GM18498 (cell line): ENCODE data around the gene AFF2.
"Not testable (repeated sequence)": the region's sequence is repeated elsewhere in the genome, so short reads cannot be mapped to it uniquely, and the experiment has no call there.

Experiments used
- ATAC-seq: cut with Tn5 transposase; IDR thresholded peaks from one replicate; pipeline ENCODE4 v1.9.1; 2021; ENCODE audit warnings: mild to moderate bottlenecking, moderate library complexity; ENCODE audit not compliant: unreplicated experiment

Gene AFF2

GRCh38 chrX:148906628-148907027, 406.2 kb downstream of the AFF2 start:
- not testable (repeated sequence) for ATAC-seq

DNA sequence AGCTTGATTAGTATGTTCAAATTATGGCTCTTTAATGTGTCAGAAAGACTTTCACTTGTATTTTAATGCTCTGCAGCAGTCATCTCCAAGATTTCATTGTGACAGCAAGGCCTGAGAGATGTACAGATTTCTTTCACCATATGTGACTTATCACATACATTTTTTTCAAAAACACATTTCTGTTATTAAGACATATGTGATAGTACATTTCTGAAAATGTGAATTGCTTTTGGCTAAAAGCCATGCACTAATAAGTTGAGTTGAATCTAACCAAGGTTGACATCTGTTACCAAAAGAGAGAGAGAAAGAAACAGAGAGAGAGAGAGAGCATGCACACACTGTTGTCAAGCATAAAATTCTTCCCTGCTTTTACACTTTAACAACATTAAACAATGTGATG, 409.3 kb downstream of the AFF2 start:
- ATAC-seq: no peak

DNA sequence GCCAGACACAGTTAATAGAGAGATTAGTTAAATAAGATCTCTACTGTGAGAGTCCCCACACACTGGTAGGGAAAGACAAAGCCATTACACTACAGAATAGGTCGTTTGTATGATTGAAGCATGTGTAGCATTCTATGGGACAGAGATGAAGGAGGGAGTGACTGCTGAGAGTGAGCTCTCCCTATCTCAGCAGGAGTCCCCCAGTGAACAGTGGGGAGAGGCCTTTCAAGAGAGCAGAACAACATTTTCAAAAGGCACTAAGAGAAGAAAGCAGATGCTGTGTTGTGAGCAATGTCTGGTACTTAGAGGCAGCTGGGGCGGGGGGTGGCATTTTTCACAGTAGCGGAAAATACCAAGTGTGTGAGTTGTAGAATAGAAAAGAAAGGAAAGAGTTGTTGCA, 413.6 kb downstream of the AFF2 start:
- ATAC-seq: no peak

GRCh38 chrX:148914783-148915182, 414.4 kb downstream of the AFF2 start:
- peak; percentile 80 for ATAC-seq

- ATAC-seq: peak; percentile 26
These were observed 415.1 kb downstream of the AFF2 start for GRCh38 chrX:148915474-148915873.

GRCh38 chrX:148917441-148917840, 417.0 kb downstream of the AFF2 start:
- ATAC-seq: no peak

DNA sequence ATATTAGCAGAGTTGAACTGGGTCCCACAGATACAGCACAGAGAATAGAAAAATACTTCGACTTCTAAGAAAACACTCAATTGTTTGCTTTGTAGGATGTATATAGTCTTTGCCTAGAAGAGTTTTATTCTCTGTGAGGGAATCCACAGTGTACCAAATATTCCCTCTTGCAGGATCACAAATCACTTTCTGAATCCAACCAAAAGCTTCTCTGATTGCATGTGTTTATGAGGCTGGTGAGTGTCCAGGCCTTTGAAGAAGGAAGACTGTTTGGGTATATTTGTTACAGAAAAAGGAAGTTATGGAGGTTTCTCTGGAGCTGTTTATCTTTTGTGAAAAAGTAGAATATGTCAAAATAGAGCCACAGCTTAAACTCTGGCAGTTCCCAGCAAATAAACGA, 423.2 kb downstream of the AFF2 start:
- no peak for ATAC-seq

GRCh38 chrX:148926371-148926770, 426.0 kb downstream of the AFF2 start:
- ATAC-seq: no peak

DNA sequence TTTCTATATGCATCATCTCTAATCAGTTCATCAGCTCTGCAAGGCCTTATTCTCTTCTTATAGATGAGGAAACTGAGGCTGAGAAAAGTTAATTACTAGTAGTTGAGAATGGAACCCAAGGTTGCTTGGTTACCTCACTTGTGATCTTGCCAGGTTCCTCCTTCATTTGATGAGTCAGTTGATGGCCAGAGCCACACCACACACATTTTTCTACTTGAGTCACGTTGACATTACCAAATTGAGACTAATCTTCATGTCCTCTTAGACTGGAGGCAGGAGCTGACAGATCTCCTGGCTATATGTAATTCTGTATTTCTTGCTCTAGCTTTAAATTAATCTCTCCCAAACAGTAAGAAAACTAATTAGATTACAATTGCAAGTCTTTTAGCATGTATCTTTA, 428.4 kb downstream of the AFF2 start:
- ATAC-seq: no peak

DNA sequence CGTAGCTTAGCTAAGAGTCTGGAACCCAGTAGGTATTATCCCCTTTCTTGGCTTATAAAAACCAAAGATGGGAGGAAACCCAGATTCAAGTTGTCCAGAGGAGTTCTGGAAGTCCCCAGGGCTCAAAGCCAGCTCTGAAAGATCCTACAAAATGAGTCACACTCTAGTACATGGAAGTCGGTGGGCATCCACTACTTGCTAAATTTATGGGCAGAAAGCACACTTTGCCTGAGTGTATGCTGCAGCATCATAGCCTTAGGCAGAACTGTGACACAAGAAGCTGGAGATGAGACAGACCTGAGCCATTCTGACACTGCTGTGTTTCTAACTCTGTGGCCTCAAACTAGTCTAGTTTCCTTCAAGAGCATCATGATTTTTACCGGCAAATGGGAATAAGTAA, 429.3 kb downstream of the AFF2 start:
- ATAC-seq: no peak

GRCh38 chrX:148930206-148930729, 429.9 kb downstream of the AFF2 start:
- no peak for ATAC-seq

DNA sequence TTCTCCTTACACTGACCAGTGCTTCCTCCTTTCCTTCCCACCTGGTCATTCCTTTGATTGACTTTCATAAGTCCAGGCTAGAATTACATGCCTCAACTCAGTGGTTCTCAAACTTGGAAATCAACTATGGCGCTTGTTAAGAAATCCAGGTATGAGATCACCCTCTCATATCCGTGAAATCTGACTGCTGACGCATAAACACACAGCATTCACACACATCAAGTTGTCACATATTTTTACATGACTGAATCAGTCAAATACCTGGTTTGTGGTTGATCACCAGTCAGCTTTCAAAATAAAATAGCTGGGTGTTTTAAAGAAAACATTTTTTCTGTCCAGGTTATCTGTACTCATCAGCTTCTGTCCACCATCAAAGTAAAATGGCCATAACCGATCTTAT, 433.5 kb downstream of the AFF2 start:
- ATAC-seq: no peak

GRCh38 chrX:148938348-148938747, 437.9 kb downstream of the AFF2 start:
- ATAC-seq: no peak

- ATAC-seq: no peak
These were observed 440.1 kb downstream of the AFF2 start for GRCh38 chrX:148940411-148940996.

DNA sequence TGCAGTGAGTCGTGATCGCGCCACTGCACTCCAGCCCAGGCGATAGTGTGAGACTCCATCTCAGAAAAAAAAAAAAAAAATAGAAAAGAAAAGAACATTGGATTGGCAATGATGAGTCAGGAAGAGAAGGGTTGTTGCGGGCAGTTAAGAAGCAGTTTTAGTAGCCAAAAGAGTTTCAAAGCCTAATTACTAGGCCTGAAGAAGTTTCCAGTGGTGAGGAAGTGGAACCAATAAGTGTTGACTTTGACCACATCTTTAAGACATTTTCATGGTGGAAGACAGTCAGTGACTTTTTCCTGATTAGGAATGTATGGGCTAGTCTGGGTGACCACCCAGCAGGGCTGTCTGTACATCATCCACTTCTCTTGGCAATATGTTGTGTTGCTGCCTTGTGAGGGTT, 442.3 kb downstream of the AFF2 start:
- no peak for ATAC-seq

GRCh38 chrX:148947399-148947975, 447.1 kb downstream of the AFF2 start:
- no peak for ATAC-seq

DNA sequence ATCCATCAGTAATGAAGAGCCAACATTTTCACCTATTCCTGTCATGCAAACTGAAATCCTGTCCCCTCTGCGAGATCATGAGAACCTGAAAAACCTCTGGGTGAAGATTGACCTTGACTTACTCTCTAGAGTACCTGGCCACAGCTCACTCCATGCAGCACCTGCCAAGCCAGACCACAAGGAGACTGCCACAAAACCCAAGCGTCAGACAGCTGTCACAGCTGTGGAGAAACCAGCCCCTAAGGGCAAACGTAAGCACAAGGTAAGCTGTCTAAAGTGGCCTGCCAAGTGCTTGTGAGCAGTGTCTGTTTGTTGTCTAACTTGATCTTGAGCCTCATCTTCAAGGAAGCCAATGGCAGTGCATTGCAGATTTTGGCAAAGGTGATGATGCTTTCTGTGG, 455.9 kb downstream of the AFF2 start:
- ATAC-seq: no peak

DNA sequence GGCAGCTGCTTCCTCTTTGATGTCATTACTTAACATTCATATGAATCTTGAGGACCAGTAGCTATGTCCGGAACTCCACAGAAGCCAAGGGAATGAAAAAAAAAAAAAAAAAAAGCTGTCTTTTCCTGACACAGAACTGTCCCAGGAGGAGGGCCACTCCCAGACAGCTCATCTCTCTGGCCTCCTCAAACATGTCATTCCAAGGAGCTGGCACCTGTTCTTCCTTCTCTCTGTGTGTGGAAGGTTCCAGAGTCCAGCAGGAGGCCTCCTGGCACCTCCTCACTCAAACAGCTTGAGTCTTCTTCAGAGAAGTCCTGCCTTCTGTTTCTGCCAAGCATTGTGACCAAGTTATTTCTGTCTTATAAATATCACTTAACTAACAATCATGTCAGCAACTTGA, 458.5 kb downstream of the AFF2 start:
- no peak for ATAC-seq

- no peak for ATAC-seq
These were observed 459.6 kb downstream of the AFF2 start for GRCh38 chrX:148960060-148960459.

DNA sequence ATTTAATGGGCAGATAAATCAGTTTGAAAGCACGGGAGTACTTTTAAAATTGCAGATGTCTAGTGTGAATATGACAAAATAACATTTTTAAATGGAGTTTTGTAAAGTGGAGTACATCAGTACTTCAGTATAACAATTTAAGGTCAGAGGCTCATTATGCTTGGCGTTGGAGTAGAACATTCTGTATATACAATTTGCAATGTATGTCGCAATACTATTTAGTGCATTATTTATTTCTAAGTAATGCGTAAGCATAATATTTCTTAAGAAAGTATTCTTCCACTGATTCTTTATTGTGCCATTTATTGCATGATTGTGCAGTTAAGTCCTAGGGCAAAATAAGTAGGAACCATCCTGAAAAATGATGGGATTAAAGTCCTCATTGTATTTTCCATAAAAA, 461.6 kb downstream of the AFF2 start:
- ATAC-seq: no peak

DNA sequence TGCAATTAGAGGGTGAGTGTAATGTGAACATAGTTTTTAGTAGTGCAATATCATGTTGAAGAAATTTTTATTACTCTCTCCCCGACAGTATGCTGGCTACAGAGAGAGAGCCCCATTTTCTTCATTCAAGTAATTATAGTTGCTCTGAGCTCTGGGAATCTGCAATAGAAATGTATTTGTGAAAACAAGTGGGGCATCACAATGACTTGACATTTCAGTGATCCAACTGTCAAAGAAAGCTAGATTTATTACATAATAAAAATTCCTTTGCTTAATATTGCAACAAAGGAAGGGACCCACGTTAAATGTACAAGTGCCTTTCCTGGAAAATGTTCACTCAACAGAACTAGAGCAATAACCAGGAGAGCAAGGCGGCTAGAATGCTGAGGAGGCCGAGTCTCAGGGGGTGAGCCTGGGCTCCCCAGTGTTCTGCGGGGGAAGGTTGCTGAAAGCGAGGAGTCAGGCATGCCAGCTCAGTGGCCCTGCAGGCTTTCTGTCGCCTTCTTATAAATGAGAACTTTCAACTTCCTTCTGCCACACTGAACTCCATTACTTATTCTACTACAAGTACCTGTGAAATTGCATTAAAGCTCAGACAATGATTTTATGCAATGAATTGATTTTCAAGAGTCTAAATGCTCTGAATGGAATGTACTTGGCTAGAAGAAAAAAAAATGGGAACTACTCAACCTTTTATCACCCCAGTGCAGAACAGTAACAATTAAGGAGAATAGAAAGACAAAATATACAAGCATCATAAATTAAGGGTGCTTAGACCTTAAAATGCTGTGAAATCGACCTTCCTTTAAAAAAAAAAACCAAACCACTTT, 476.4 kb downstream of the AFF2 start:
- no peak for ATAC-seq

- no peak for ATAC-seq
These were observed 479.4 kb downstream of the AFF2 start for GRCh38 chrX:148979786-148980185.
